HG03196 (cell line): ENCODE measurements around the gene MYLK4.

ENCODE experiments used
- ATAC-seq: cut with Tn5 transposase; IDR thresholded peaks from one replicate; pipeline ENCODE4 v1.9.1; 2021; ENCODE audit not compliant: unreplicated experiment

Gene MYLK4

DNA sequence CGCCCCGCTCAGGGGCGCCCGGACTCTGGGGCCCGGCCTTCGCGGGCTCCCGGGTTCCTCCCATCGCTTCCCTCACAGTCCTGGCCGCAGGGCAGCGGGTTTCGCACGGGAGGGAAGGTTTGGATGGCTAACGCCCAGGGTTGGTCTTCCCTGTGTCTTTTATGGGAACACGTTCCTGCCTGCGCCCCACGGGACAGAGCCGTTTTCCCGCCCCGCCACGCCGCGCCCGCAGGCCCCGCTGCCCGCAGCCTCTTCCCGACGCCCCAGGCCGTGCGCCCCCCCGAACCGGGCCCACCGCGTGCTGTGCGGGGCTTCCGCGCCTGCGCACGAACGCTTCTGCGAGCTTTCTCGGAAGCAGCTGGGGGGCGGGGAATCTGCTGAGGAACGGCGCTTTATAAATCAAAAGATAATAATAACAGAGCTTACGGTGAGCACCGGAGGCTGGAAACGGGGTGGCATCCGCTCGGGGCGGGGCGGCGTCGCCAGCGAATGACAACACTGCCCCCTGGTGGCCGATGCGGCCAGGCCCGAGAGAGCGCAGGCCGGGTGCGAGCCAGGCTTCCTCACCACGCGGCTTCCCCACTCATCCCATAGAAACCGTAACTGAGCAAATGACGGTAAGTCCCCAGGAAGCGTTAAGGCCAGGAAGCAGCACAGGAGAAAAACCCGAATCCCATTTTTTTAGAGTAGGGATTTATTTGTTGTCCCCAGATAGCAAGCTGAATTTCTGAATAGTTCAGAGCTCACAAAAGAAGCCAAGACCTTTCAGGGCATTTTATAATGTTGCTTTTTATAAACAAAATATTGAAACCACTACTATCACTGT lies 116.4 kb downstream of the MYLK4 start:
- peak; percentile 74 for ATAC-seq

DNA sequence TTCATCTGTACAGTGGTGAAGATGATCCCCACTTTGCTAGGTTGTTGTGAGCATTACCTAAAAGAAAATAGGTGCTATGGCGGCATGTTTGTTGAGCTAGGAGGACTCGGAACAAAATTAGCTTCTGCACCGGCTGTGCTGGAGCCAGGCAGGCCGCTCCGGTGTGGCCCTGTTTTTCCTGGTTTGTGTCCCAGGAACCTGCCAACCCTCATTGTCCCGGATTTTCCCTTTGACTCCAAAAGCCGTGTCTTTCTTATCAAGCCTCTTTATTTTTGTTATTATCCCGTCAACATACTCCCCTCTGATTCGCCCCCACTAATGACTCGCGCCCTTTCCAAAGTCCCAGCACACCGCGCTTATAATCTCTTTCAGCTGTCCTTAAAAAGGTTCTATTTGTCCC lies 117.0 kb downstream of the MYLK4 start:
- no peak for ATAC-seq

GRCh38 chr6:2632976-2633584 lies 117.6 kb downstream of the MYLK4 start:
- no peak for ATAC-seq

GRCh38 chr6:2632368-2632767 lies 118.4 kb downstream of the MYLK4 start:
- no peak for ATAC-seq

DNA sequence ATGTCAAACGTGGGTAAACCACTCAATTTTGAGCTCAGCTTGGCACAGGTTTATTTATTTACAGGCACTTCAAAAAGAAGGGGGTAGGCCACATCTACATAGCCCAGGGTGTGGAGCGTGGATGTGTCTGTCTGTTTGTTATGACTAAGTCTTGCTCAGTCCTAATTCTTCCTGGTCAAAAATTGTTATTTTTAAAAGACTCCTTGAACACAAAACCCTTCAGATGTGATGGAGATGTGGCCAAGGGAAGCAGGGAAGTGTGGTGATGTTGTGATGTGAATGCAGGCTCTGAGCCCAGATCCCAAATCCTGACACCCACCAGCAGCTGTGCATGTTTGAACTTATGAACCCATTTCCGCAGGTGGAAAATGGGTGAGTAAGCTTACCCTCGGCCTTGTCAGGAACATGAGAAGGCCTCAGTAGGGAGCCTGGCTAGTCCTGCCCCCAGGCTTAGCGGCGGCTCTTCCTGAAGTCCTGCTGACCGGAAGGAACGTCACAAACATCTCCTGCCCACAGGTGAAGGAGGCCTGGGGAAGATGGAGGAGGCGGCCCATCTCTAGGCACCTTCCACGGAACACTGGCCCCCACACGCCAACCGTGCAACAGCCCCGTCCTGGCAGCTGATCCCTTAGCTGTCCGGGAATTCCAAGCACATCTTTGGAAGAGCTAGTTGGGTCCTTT lies 119.7 kb downstream of the MYLK4 start:
- no peak for ATAC-seq

GRCh38 chr6:2630359-2630758 lies 120.4 kb downstream of the MYLK4 start:
- no peak for ATAC-seq

DNA sequence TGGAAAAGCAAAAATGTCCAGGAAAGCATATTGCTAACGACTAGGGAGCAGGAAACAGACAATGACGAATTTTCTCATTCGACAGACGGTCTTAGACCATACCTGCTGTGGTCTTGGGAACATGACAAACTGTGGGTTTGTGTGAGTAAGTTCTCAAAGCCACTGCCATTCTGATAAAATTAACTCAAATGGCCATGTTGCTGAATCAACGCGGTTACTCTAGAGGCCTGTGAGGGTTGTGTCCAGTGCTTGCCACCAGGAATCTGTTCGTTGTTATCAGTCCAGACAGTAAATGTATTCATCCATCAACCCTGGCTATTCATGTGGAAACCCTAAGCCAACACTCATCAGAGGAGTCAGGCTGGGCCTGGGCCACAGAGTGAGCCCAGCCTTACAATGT lies 124.3 kb downstream of the MYLK4 start:
- ATAC-seq = no peak

- ATAC-seq = no peak
Observed at GRCh38 chr6:2625581-2625980, 125.1 kb downstream of the MYLK4 start.

DNA sequence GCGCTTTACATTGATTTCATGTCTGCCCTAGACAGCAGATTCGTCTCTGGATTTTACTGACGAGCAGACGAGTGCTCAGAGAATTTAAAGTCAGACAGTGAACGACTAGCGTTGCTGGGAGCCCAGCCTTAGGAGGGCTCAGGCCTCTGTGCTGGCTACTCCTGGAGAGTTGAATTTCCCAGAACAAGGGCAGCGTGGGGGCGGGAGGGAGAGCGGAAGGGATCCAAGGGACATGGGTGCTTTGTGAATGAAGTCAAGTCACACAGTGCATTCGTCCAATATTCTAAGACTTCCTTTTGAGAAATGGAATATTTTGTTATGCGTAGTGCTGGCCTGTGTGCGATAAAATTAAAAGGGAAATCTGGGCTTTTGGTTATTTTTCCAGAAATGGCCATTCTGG lies 126.5 kb downstream of the MYLK4 start:
- ATAC-seq = no peak

GRCh38 chr6:2623295-2623694 lies 127.4 kb downstream of the MYLK4 start:
- no peak for ATAC-seq

GRCh38 chr6:2622671-2623070 lies 128.1 kb downstream of the MYLK4 start:
- no peak for ATAC-seq

- ATAC-seq = no peak
Observed at GRCh38 chr6:2619651-2620050, 131.1 kb downstream of the MYLK4 start.

DNA sequence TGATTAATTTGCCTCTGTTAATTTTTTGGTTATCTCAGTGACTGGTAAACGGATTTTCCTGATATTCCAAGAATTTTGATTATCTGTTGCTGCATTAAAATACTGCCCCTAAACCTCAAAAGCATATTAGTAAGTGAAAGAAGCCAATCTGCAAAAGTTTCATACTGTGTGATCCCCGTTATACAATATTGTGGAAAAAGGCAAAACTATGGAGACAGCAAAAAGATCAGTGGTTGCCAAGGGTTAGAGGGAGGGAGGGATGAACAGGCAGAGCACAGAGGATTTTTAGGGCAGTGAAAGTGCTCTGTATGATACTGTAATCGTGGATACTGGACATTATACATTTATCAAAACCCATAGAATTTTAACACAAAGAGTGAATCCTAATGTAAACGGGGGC lies 133.0 kb downstream of the MYLK4 start:
- no peak for ATAC-seq

DNA sequence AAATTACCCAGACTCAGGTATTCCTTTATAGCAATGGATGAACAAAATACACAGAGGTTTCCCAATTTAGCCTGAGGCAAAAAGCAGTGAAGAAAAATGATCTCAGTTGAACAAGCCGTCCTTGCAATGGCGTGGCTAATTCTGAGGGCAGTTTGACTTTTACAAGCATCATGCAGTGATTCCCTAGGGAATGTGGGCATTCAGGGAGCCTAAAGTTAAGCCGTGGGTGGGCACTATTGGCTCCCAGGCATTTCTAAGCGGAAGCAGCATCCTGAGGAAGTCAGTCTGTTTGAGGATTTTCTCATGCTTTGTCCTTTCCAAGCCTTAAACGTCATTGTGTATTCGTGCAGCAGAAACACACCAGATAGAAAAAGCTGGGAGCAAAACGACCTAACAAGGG lies 133.9 kb downstream of the MYLK4 start:
- ATAC-seq = no peak

DNA sequence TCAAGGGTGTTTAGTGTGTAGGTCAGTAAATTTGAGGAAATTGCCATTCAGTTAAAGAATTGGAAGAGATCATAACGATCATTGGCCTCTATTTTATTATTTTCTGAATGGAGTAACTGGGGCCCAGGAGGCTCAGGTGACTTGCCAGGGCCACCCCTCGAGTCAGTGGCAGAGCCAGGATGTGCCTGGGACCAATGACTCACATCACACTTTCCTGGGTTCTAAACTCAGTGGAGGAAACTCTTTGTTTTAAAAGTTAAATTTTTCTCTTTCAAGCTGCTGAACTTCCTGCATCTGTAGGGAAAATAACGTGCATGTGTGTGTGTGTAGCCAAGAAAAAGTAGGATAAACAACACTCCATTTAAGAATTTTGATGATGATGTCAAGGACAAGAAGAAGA lies 135.5 kb downstream of the MYLK4 start:
- ATAC-seq = no peak

DNA sequence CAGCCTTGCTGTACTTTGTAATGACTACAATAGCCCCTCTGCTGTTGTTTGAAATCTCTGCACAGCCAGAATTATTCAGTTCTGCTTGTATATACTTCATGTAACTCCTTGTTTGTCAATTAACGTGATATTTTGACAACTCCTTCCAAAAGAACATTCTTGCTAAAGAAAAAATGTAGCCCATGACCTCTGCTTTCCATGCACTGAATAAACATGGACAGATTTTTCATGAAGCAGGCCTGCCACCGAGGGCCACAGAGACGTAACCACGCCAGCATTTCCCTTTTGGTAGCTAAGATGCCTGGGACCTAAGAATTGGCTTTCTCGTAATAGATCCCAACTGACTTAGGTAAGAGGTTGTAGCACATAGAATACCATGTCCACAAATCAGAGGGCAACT lies 135.9 kb downstream of the MYLK4 start:
- no peak for ATAC-seq

- no peak for ATAC-seq
Observed at GRCh38 chr6:2614155-2614554, 136.6 kb downstream of the MYLK4 start.
